ENCODE measurements around the gene RSL1D1. TPM values are rescaled to one million over a fixed set of nuclear protein-coding genes. Genes with fewer than 3 reads are reported as not detected.

RSL1D1 gene
- total and polyA plus RNA-seq, 9 of the 15 experiments (the other 6 are each of a cell fraction or from before 2014, with no cell fraction given): 259 to 753 (median 373) TPM

GRCh38 chr16:11836650-11837244 lies 14.6 kb downstream of the RSL1D1 start:
- Histone ChIP-seq H3K4me2 (ENCODE audit: insufficient read depth, low read length) (no peak overlapping the region), H3K27ac (ENCODE audit: extremely low read depth, low read depth, low read length) (no peak overlapping the region), H3K9ac (ENCODE audit: insufficient read depth in 1 of 2, low read depth in 2 of 2, low read length in 2 of 2) (no peak overlapping the region), H3K9me3 (replicated peaks; ENCODE audit: control insufficient read depth, insufficient read depth, low read depth, low read length) (no peaks in the 10 kb centered on the region), H3K36me3 (ENCODE audit: control insufficient read depth, insufficient read depth, low read length) (peaks cover 57% of the 10 kb centered on the region), H3K79me2 (ENCODE audit: control insufficient read depth, insufficient read depth, low read length) (no peaks in the 10 kb centered on the region), H3K4me3 (no peak overlapping the region), H4K20me1 (replicated peaks; ENCODE audit: control insufficient read depth, insufficient read depth, low read length) (peaks cover 15% of the 10 kb centered on the region), H3K4me1 (replicated peaks in 1 of 2; ENCODE audit: control insufficient read depth in 2 of 2, insufficient read depth in 2 of 2, low read length in 2 of 2) (peaks cover 0 to 6% of the 10 kb centered on the region in 2 experiments; a peak in 2 of 5 replicates), H3K9me1 (ENCODE audit: control insufficient read depth, insufficient read depth, low read length) (no peaks in the 10 kb centered on the region), H3K27me3 (ENCODE audit: control insufficient read depth in 2 of 2, insufficient read depth in 2 of 2, low read length in 2 of 2) (no peaks in the 10 kb centered on the region), H2AFZ (ENCODE audit: low read depth, low read length) (no peak overlapping the region)
- WGBS (ENCODE audit: insufficient coverage, low coverage, missing lambda C conversion rate): 88% methylated on average over 7 of the region's 7 CpGs
- ChIA-PET CTCF (ENCODE audit: low intra/inter-chr PET ratio) (no interaction called here), POLR2A (interaction anchor here (0.6 to 5.5 kb wide), 3 partner anchors 10 to 256 kb away, joined by 3 to 31 read pairs (median 4); no protein-coding TSS in a partner anchor)
- ATAC-seq: peak; percentile 62
- intact Hi-C loops (cut with micrococcal nuclease): no loop called here
- no TSS peak for BruUV-seq (replicated peaks)
- FAIRE-seq: no peak
- in situ Hi-C loops (cut with MboI): no loop called here
- no peak for DNase-seq (ENCODE audit: extremely low read depth in 1 of 4, low spot score in 3 of 4)
- no peak for TF ChIP-seq SMARCE1 (IDR thresholded peaks at IDR 0.05)
- no peak for TF ChIP-seq HNRNPK (IDR thresholded peaks at IDR 0.05; ENCODE audit: low read depth, low read length, poor library complexity, severe bottlenecking)
- no peak for TF ChIP-seq BACH1 (tag; IDR thresholded peaks at IDR 0.05)
- no peak for TF ChIP-seq CREB1 (IDR thresholded peaks at IDR 0.05)
- TF ChIP-seq CREB1 (CRISPR knock-in tag; IDR thresholded peaks at IDR 0.05): no peak
- TF ChIP-seq FOSL1 (tag; conservative IDR thresholded peaks at IDR 0.05): 0 out of 2 replicates have a peak, but pooled peaks have one; percentile 34
- no peak for TF ChIP-seq NCOA6 (IDR thresholded peaks at IDR 0.05)
- no peak for TF ChIP-seq FOXK1 (CRISPR knock-in tag; IDR thresholded peaks at IDR 0.05; ENCODE audit: borderline replicate concordance)
- TF ChIP-seq VEZF1 (CRISPR knock-in tag; IDR thresholded peaks at IDR 0.05): no peak
- no peak for TF ChIP-seq YY1 (IDR thresholded peaks at IDR 0.05; ENCODE audit: borderline replicate concordance in 1 of 3, control insufficient read depth in 1 of 3, extremely low read depth in 1 of 3, insufficient read depth in 3 of 3, insufficient read length in 1 of 3, insufficient replicate concordance in 2 of 3, low read depth in 1 of 3, low read length in 2 of 3)
- TF ChIP-seq SUPT5H (IDR thresholded peaks at IDR 0.05): peak; percentile 49; the same call in 1 of the 2 replicates
- no peak for TF ChIP-seq PREB (CRISPR knock-in tag; IDR thresholded peaks at IDR 0.05)
- TF ChIP-seq ZKSCAN8 (CRISPR knock-in tag; IDR thresholded peaks at IDR 0.05): no peak
- TF ChIP-seq CREB5 (CRISPR knock-in tag; IDR thresholded peaks at IDR 0.05): no peak
- TF ChIP-seq POLR2H (tag; IDR thresholded peaks at IDR 0.05; ENCODE audit: low read depth): 0 out of 2 replicates have a peak, but pooled peaks have one; percentile 13
- TF ChIP-seq ZNF311 (CRISPR knock-in tag; IDR thresholded peaks at IDR 0.05): no peak
- TF ChIP-seq ZNF274 (IDR thresholded peaks at IDR 0.05; ENCODE audit: borderline replicate concordance, low read depth, low read length): no peak
- peak; percentile 45; the same call in 1 of the 2 replicates for TF ChIP-seq POLR2A (conservative IDR thresholded peaks at IDR 0.05)

All from K562 (cell line).